ENCODE results near the gene ADAP2. TPM values are rescaled to one million over a fixed set of nuclear protein-coding genes. Genes with fewer than 3 reads are reported as not detected.
"Not testable (repeated sequence)": the region's sequence is repeated elsewhere in the genome, so short reads cannot be mapped to it uniquely, and the experiment has no call there.

The ADAP2 gene
- total and polyA plus RNA-seq, 5 experiments from 2014 or later = 0.11 to 3.6 (median 2.1) TPM; not detected in 1

DNA sequence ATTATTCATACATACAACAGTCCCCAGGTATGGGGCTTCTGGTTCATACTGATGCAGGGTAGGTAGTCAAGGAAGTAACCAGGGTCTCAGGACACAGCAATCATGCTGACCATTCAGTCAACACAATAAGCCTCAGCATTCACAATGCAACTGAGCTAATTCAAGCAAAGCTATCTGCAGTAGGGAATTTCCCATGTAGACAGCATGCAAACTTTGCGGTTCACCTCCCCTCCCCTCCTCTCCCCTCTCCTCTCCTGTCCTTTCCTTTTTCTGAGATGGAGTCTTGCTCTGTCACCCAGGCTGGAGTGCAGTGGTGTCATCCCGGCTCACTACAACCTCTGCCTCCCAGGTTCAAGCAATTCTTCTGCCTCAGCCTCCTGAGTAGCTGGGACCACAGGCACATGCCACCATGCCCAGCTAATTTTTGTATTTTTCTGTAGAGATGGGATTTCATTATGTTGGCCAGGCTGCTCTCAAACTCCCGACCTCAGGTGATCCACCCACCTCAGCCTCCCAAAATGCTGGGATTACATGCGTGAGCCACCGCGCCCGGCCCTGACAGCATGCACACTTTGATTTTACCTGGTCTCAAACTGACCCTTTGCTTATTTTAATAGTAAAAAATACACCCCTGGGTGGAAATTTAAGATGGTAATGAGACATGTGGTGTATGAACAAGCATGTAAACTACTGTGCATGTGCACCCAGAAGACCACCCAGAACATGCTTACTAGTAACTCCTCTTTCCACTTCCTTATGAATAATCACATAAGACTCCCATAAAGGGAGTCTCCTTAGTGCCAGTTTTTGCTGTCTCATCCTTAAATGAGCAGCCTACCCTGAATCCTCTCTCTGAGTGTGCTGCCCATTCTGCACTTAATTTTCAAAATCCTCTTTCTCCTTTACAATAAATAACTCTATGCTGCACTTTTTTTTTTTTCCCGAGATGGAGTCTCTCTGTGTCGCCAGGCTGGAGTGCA lies 39.8 kb downstream of the ADAP2 start:
- DNase-seq (peak in 1 of 10 donors; percentile 21), ATAC-seq (no peak)
- Mint-ChIP-seq H3K36me3 (no peaks in the 10 kb centered on the region), H3K27me3 (peaks cover 0 to 13% (median 5%) of the 10 kb centered on the region in 5 donors), H3K9me3 (no peaks in the 10 kb centered on the region), H3K4me1 (peaks cover 0 to 42% (median 0%) of the 10 kb centered on the region in 4 donors), H3K4me3 (peak overlapping the region in 1 of 10 donors; percentile 62), H3K27ac (peak overlapping the region in 2 of 10 donors; percentile 38 to 86)
- POLR2A ChIA-PET = no interaction called here

DNA sequence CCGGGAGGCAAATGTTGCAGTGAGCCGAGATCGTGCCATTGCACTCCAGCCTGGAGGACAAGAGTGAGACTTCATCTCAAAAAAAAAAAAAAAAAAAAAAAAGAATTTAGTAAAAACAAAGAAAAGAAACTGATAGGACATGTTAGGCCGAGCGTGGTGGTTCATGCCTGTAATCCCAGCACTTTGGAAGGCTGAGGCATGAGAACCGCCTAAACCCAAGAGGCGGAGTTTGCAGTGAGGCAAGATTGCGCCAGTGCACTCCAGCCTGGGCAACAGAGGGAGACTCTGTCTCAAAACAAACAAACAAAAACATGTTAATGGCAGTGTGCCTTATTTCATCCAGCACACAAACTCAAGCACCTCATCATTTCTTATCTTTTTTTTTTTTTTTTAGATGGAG lies 42.6 kb downstream of the ADAP2 start:
- H3K27ac Mint-ChIP-seq, H3K27me3 Mint-ChIP-seq, H3K4me3 Mint-ChIP-seq, POLR2A ChIA-PET, ATAC-seq, H3K36me3 Mint-ChIP-seq, DNase-seq, H3K9me3 Mint-ChIP-seq: not testable (repeated sequence)
- H3K4me1 Mint-ChIP-seq = peaks cover 0 to 37% (median 2%) of the 10 kb centered on the region in 4 donors

DNA sequence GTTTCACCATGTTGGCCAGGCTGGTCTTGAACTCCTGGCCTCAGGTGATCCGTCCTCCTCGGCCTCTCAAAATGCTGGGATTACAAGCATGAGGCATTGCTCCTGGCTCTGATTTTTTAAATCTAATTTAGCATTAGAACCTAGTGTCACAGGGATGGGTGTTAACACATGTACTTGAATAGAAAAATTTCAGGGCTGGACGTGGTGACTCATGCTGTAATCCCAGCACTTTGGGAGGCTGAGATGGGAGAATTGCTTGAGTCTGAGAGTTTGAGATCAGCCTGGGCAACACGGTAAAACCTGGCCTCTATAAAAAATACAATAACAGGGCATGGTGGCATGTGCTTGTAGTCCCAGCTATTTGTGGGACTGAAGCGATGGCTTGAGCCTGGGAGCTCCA lies 43.1 kb downstream of the ADAP2 start:
- Mint-ChIP-seq H3K4me1 (peaks cover 0 to 35% (median 4%) of the 10 kb centered on the region in 4 donors), H3K9me3 (no peaks in the 10 kb centered on the region), H3K36me3 (no peaks in the 10 kb centered on the region), H3K4me3 (no peak overlapping the region), H3K27me3 (peaks cover 1 to 9% (median 4%) of the 10 kb centered on the region in 5 donors), H3K27ac (no peak overlapping the region)
- ATAC-seq = no peak
- DNase-seq = no peak
- POLR2A ChIA-PET = no interaction called here

DNA sequence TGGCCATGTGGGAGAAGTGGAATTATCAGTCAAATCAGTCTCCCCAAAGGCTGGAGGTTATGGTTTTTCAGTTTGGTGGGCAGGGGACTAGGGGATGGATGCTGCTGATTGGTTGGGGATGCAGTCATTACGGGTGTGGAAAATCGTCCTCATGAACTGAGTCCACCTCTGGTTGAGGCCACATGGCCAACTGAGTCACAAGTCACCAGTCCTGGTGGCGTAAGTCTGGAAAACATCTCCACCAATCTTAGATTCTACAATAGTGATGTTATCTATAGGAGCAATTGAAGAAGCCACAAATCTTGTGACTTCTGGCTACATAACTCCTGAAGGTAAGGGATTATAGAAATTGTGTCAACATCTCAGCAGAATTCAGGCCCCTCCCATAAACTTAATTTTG lies 43.9 kb downstream of the ADAP2 start:
- Mint-ChIP-seq H3K27ac (no peak overlapping the region), H3K27me3 (peaks cover 5 to 17% (median 8%) of the 10 kb centered on the region in 5 donors), H3K4me3 (no peak overlapping the region), H3K4me1 (peaks cover 4 to 41% (median 12%) of the 10 kb centered on the region in 4 donors), H3K9me3 (no peaks in the 10 kb centered on the region), H3K36me3 (no peaks in the 10 kb centered on the region)
- ATAC-seq (no peak), DNase-seq (no peak)
- POLR2A ChIA-PET = no interaction called here

DNA sequence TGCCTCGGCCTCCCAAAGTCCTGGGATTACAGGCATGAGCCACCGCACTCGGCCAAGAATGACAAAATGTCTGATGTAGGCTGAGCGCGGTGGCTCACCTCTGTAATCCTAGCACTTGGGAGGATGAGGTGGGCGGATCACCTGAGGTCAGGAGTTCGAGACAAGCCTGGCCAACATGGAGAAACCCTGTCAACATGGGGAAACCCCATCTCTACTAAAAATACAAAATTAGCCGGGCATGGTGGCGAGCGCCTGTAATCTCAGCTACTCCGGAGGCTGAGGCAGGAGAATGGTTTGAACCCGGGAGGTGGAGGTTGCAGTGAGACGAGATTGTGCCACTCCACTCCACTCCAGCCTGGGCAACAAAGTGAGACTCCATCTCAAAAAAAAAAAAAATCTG lies 46.2 kb downstream of the ADAP2 start:
- not testable (repeated sequence) for H3K4me3 Mint-ChIP-seq, H3K36me3 Mint-ChIP-seq, H3K27ac Mint-ChIP-seq, ATAC-seq, DNase-seq, H3K9me3 Mint-ChIP-seq
- Mint-ChIP-seq H3K4me1 (peaks cover 6 to 37% (median 26%) of the 10 kb centered on the region in 4 donors), H3K27me3 (peaks cover 5 to 28% (median 11%) of the 10 kb centered on the region in 5 donors)
- POLR2A ChIA-PET = interaction anchor here (1.2 kb wide), 1 partner anchor 40 kb away, joined by 3 read pairs; no protein-coding TSS in a partner anchor

DNA sequence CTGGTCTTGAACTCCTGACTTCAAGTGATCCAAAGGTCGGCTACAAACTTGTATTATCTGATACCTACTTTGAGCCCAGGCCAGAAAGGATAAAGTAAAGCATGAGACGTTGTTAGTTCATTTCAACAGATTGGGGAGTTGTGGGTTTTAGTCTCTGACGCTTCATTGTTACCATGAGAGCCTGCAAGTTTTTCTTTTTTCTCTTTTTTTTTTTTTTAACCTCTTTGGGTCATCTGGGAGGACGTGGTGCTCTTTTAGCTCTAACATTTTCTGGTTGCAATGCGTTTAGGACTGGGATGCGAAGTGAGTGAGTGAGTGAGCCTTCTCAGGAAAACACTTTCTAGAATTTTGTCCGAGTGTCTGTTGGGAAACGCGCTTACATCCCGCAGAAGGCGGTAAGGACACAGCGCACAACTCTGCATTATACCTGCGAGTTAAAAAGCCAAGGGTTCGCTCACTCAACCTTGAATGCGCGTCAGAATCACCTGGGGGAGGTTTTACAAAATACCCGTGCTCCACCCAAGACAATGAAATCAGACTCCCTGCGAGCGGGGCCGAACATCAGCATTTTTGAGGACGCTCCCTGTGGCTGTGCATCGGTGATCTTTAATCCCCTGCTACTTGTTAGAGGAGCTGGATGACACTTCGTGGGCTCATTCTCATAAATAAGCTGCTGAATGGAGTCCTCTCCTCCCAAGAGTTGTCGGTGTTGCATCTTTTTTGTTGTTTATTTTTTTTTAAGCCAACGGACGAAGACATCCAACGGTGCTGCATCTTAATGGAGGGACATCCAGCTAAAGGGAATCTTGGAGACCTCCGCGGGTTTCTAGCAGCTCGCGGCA lies 48.5 kb downstream of the ADAP2 start:
- H3K36me3 Mint-ChIP-seq = peaks cover under 1 to 6% (median 4%) of the 10 kb centered on the region in 3 donors
- peak overlapping the region; percentile 90 to 97 (median 95) for H3K4me3 Mint-ChIP-seq
- H3K27me3 Mint-ChIP-seq = peaks cover 5 to 33% (median 12%) of the 10 kb centered on the region in 5 donors
- ATAC-seq = peak; percentile 18 to 33
- H3K27ac Mint-ChIP-seq = peak overlapping the region in 9 of 10 donors; percentile 66 to 92 (median 86)
- peak in 5 of 10 donors; percentile 4 to 21 (median 13) for DNase-seq
- H3K9me3 Mint-ChIP-seq = peaks cover 0 to 2% (median 0%) of the 10 kb centered on the region in 9 donors
- POLR2A ChIA-PET = interaction anchor here (0.6 to 1.3 kb wide), 4 partner anchors 38 to 1572 kb away, joined by 6 to 8 read pairs (median 6); no protein-coding TSS in a partner anchor
- peaks cover 7 to 49% (median 28%) of the 10 kb centered on the region in 4 donors for H3K4me1 Mint-ChIP-seq

DNA sequence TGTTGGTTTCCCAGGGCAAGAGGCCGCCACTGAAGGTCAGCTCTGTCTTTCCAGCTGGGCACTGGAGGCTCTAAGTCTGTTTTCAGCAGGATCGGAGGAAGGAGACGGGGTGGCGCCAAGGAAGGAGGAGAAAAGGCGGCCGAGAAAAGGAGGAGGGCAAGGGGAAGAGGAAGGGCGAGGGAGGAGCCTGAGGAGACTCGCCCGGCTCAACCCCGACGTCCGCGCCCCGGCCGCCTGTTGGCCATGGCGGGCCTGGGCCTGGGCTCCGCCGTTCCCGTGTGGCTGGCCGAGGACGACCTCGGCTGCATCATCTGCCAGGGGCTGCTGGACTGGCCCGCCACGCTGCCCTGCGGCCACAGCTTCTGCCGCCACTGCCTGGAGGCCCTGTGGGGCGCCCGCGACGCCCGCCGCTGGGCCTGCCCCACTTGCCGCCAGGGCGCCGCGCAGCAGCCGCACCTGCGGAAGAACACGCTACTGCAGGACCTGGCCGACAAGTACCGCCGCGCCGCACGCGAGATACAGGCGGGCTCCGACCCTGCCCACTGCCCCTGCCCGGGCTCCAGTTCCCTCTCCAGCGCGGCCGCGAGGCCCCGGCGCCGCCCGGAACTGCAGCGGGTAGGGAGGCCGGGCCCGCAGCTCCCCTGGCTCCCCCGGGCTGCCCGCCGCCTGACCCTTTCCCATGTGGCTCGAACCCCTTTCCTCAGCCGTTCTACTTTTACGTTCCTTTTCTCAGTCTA lies 49.3 kb downstream of the ADAP2 start, which contains the start of gene RNF135:
Gene RNF135 (plus strand): TSS at position 209 of the 737 bp plus-strand sequence. CDS start 35 bp downstream, at position 244.
- Mint-ChIP-seq H3K27ac (peak within 1 kb of the TSS; percentile 13 to 92 (median 86)), H3K27me3 (peaks cover 5 to 33% (median 12%) of the 10 kb centered on the region in 5 donors), H3K36me3 (peaks cover 4 to 10% (median 6%) of the 10 kb centered on the region in 3 donors), H3K9me3 (peaks cover 0 to 3% (median 0%) of the 10 kb centered on the region in 9 donors), H3K4me1 (peaks cover 7 to 55% (median 28%) of the 10 kb centered on the region in 4 donors), H3K4me3 (peak within 1 kb of the TSS; percentile 90 to 97 (median 95))
- POLR2A ChIA-PET = interaction anchor here (1.3 kb wide), 1 partner anchor 37 kb away, joined by 6 read pairs; no protein-coding TSS in a partner anchor
- ATAC-seq = peak; percentile 84 to 87
- peak; percentile 19 to 66 (median 45) for DNase-seq

DNA sequence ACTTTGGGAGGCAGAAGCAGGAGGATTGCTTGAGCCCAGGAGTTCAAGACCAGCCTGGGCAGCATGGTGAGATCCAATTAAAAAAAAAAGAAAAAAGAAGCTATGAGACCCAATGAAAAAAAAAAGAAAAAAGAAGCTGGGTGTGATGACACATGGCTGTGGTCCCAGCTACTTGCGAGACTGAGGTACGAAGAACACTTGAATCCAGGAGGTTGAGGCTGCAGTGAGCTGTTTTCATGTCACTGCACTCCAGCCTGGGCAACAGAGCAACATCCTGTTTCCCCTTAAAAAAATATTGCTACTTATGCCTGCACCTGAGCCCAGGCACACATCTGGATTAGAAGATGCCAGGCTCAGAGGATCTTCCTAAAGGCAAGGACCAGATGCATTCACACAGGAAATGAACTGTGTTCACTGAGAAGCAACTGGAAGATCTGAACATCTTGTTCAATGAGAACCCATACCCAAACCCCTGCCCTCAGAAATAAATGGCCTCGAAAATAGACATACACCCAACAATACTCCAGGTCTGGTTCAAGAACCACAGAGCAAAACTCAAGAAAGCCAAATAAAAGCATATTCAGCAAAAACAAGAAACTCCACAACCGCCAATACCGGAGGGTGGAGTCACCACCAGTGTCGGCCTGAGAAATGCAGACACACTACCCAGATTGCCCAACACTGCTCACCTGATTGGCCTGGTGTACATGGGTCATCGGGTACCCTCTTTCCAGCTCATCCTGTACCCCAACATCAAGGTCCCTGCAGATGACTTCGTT lies 53.5 kb downstream of the ADAP2 start:
- POLR2A ChIA-PET = interaction anchor here (0.7 kb wide), 2 partner anchors 134 to 1031 kb away, joined by 3 read pairs; no protein-coding TSS in a partner anchor
- DNase-seq (peak in 1 of 10 donors; percentile 2), ATAC-seq (no peak)
- peaks cover 6 to 13% (median 13%) of the 10 kb centered on the region in 3 donors for H3K36me3 Mint-ChIP-seq
- H3K27ac Mint-ChIP-seq = peak overlapping the region in 3 of 10 donors; percentile 40 to 74 (median 50)
- peaks cover 8 to 40% (median 21%) of the 10 kb centered on the region in 4 donors for H3K4me1 Mint-ChIP-seq
- H3K9me3 Mint-ChIP-seq = peaks cover 0 to 5% (median 0%) of the 10 kb centered on the region in 9 donors
- peak overlapping the region in 2 of 10 donors; percentile 18 to 25 for H3K4me3 Mint-ChIP-seq
- peaks cover 2 to 22% (median 5%) of the 10 kb centered on the region in 5 donors for H3K27me3 Mint-ChIP-seq

DNA sequence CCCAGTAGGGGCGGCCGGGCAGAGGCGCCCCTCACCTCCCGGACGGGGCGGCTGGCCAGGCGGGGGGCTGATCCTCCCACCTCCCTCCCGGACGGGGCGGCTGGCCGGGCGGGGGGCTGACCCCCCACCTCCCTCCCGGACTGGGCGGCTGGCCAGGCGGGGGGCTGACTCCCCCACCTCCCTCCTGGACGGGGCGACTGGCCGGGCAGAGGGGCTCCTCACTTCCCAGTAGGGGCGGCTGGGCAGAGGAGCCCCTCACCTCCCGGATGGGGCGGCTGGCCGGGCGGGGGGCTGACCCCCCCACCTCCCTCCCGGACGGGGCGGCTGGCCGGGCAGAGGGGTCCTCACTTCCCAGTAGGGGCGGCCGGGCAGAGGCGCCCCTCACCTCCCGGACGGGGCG lies 58.2 kb downstream of the ADAP2 start:
- H3K4me3 Mint-ChIP-seq, H3K27ac Mint-ChIP-seq, H3K36me3 Mint-ChIP-seq, ATAC-seq, H3K9me3 Mint-ChIP-seq, H3K27me3 Mint-ChIP-seq, POLR2A ChIA-PET, DNase-seq: not testable (repeated sequence)
- H3K4me1 Mint-ChIP-seq = peaks cover 0 to 14% (median 2%) of the 10 kb centered on the region in 4 donors

DNA sequence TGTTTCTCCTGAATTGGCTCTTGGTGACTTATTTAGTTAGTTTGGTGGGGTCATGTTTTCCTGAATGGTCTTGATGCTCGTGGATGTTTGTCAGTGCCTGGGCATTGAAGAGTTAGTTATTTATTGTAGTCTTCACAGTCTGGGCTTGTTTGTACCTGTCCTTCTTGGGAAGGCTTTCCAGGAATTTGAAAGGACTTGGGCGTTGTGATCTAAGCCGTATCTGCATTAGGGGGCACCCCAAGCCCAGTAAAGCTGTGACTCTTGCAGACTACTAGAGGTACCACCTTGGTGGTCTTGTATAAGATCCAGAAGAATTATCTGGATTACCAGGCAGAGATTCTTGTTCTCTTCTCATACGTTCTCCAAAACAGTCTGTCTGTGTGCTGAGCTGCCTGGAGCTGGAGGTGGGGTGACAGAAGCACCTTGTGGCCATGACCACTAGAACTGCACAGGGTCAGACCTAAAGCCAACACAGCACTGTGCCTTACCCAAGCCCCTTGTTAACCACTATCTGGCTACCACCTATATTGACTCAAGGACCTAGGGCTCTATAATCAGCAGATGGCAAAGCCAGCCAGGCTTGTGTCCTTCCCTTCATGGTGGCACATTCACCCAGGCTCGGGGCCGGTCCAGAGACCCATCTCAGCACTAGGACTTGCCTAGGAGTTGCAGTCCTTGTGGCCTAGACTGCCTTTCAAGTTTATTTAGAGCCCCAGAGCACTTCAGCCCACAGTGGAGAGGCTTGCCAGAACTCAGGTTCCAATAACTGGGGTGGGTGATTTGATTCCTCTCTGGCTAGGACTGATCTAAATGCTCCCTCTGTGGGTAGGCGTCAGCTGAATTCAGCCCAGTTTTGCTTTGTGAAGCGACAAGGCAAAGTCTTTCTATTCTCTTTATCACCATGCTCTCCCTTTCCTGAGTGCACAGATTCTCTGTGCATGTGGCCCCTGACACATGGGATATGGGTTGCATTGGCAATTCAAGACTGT lies 60.1 kb downstream of the ADAP2 start:
- POLR2A ChIA-PET = no interaction called here
- no peaks in the 10 kb centered on the region for H3K9me3 Mint-ChIP-seq
- H3K4me3 Mint-ChIP-seq = no peak overlapping the region
- ATAC-seq (no peak), DNase-seq (no peak)
- H3K27ac Mint-ChIP-seq = peak overlapping the region in 1 of 10 donors; percentile 28
- H3K36me3 Mint-ChIP-seq = peaks cover 2 to 9% (median 2%) of the 10 kb centered on the region in 3 donors
- H3K4me1 Mint-ChIP-seq = peaks cover 0 to 6% (median under 1%) of the 10 kb centered on the region in 4 donors
- peaks cover 0 to 2% (median 0%) of the 10 kb centered on the region in 5 donors for H3K27me3 Mint-ChIP-seq
